Adipocyte (in vitro differentiated cells): ENCODE results near the gene SIRPD.

Source experiments
- DNase-seq: peaks from one replicate; pipeline ENCODE4 v3.0.0-alpha.2; 2015; ENCODE audit warnings: low read depth
- H3K27me3 ChIP-seq: replicated peaks from 2 replicates; pipeline ENCODE4 v1.7.0; 2013; ENCODE audit warnings: mild to moderate bottlenecking, low read length, moderate library complexity; ENCODE audit not compliant: control insufficient read depth, insufficient read depth
- H3K36me3 ChIP-seq: 2 replicates; pipeline ENCODE4 v1.7.0; 2013; ENCODE audit warnings: low read length, mild to moderate bottlenecking, moderate library complexity; ENCODE audit not compliant: control insufficient read depth, insufficient read depth, severe bottlenecking
- H3K4me1 ChIP-seq: 2 replicates; pipeline ENCODE4 v1.7.0; 2013; ENCODE audit warnings: mild to moderate bottlenecking, low read length, moderate library complexity; ENCODE audit not compliant: control insufficient read depth, insufficient read depth
- H3K4me3 ChIP-seq: 2 replicates; pipeline ENCODE4 v1.7.0; 2013; ENCODE audit warnings: mild to moderate bottlenecking, low read length, moderate library complexity
- H3K9ac ChIP-seq: 2 replicates; pipeline ENCODE4 v1.7.0; 2013; ENCODE audit warnings: mild to moderate bottlenecking, low read length, moderate library complexity
- H3K9me3 ChIP-seq: 2 replicates; pipeline ENCODE4 v1.7.0; 2013; ENCODE audit warnings: mild to moderate bottlenecking, low read length, moderate library complexity; ENCODE audit not compliant: control insufficient read depth

Gene SIRPD

GRCh38 chr20:1493536-1493935 lies 64.0 kb downstream of the SIRPD start:
- H3K9me3 ChIP-seq = peaks cover 4% of the 10 kb centered on the region
- H3K36me3 ChIP-seq = no peaks in the 10 kb centered on the region
- peaks cover 12% of the 10 kb centered on the region for H3K27me3 ChIP-seq
- H3K4me1 ChIP-seq = peaks cover 28% of the 10 kb centered on the region
- DNase-seq = no peak
- H3K9ac ChIP-seq = no peak overlapping the region
- H3K4me3 ChIP-seq = no peak overlapping the region

DNA sequence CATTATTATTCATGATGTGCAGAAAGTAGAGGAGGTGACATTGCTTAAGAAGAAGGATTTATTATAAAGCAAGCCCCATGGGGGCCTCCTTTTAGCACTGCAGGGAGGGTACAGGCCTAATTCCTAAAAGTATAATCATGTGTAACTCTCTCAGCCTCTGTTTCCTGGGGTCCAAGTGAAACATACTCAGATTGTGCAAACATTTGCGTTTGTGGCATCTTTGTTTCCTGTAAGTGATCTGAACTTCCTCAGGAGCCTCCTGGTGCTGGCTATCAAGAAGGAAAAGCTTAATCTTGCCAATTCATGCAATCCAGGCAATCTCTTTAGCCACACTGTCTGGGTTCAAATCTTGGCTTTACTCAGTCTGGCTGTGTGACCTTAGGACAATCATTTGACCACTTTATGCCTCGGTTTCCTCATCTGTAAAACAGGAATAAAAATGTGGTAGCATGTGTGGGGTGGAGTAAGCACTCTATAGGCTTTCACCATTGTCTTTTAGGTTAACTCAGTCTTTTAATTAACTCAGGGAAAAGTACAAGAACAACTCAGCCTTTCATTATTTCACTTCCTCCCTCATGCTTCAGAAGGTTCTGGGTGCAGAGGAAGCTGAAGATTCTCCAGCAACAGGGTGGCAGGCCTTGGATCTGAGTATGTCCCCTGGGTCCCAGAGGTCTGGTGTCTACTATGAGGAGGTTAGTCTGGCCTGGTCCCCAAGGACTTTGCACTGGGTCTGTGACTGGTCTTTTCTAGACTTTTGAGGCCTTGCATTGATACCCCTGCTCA lies 65.5 kb downstream of the SIRPD start:
- Histone ChIP-seq H3K4me3 (no peak overlapping the region), H3K9me3 (peaks cover 2% of the 10 kb centered on the region), H3K27me3 (peaks cover 12% of the 10 kb centered on the region), H3K36me3 (no peaks in the 10 kb centered on the region), H3K9ac (no peak overlapping the region), H3K4me1 (peaks cover 28% of the 10 kb centered on the region)
- DNase-seq = no peak

- Histone ChIP-seq H3K36me3 (no peaks in the 10 kb centered on the region), H3K4me1 (peaks cover 28% of the 10 kb centered on the region), H3K27me3 (peaks cover 12% of the 10 kb centered on the region), H3K9me3 (no peaks in the 10 kb centered on the region), H3K9ac (no peak within 1 kb of the TSS), H3K4me3 (no peak within 1 kb of the TSS)
- no peak for DNase-seq
Measured at GRCh38 chr20:1491281-1491840, 66.1 kb downstream of the SIRPD start, which contains the start of gene SIRPB2. TSS of gene SIRPB2 (minus strand) at chr20:1491420. CDS start at chr20:1491359, 61 bp downstream.

DNA sequence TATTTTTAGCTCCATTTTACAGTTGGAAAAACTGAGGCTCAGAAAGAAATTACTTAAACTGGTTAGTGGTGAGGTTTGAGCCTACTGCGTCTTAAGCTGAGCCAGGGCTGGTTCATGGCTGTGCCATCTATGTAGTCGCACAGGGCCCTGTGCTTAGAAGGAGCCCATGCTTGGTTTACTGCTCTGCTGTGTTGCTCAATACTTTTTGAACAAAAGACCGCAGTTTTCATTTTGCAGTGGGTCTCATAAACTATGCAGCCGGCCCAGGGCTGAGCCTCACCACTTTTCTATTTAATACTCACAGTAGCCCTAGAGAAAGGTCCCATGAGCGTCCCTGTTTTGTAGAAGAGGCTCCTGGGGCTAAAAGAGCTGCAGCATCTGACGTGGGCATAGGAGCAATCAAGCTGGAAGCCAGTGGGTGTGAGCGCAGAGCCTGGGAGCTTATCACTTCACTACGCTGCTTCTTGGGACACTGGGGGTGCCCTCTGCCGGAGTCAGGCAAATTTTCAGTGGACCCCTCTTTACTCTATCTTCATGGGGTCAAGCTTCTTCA lies 66.8 kb downstream of the SIRPD start:
- peaks cover 12% of the 10 kb centered on the region for H3K27me3 ChIP-seq
- peaks cover 28% of the 10 kb centered on the region for H3K4me1 ChIP-seq
- H3K9me3 ChIP-seq = no peaks in the 10 kb centered on the region
- no peak overlapping the region for H3K4me3 ChIP-seq
- no peak for DNase-seq
- H3K9ac ChIP-seq = no peak overlapping the region
- H3K36me3 ChIP-seq = no peaks in the 10 kb centered on the region

DNA sequence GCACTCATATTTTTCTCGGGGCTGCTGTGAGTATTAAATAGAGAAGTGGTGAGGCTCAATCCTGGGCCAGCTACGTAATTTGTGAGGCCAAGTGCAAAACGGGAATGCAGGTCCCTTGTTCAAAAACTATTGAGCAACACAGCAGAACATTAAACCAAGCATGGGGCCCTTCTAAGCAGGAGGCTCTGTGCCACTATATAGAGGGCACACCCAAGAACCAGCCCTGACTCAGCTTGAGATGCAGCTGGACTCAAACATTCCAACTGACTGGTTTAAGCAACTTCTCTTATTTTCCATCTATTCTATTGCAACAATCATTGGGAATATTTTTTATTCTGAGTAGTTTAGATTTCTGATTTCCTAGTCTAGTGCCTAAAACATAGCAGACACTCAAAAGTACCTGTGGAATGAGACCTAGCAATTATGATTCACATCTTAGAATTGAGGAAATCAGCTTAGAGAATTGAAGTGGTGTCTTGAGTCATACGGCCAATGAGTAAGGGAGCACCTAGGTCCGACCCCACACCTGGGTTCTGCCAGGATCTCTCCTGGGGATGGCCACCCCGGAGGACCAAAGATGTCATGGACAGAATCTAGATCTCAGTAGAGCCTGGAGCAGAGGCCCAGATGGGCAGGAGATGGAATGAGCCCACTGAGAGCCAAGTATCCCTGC lies 67.6 kb downstream of the SIRPD start:
- H3K9me3 ChIP-seq = no peaks in the 10 kb centered on the region
- no peak overlapping the region for H3K4me3 ChIP-seq
- peaks cover 9% of the 10 kb centered on the region for H3K27me3 ChIP-seq
- peak; percentile 78 for DNase-seq
- H3K9ac ChIP-seq = no peak overlapping the region
- H3K36me3 ChIP-seq = no peaks in the 10 kb centered on the region
- H3K4me1 ChIP-seq = peaks cover 28% of the 10 kb centered on the region

DNA sequence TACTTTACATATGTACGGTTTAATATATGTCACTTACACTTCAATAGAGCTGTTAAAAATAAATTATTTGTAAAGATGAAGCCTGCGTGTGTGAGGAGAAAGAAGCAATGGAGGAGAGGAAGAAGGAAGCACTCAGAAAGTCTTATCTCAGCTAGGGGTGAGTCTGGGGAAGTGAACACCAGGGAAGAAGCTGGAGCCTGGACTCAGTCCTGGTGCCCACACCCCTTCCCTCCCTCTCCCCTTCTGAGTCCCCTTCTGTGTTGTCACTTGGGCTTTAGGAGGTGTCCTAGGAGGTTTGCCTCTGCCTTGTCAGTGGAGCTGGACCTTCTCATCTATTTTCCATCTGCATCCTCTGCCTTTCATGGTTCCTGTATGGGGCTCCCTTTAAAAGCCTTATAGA lies 68.2 kb downstream of the SIRPD start:
- no peak overlapping the region for H3K9ac ChIP-seq
- no peak for DNase-seq
- H3K27me3 ChIP-seq = peaks cover 4% of the 10 kb centered on the region
- no peaks in the 10 kb centered on the region for H3K36me3 ChIP-seq
- no peaks in the 10 kb centered on the region for H3K9me3 ChIP-seq
- H3K4me3 ChIP-seq = no peak overlapping the region
- peaks cover 28% of the 10 kb centered on the region for H3K4me1 ChIP-seq

- no peak for DNase-seq
- Histone ChIP-seq H3K4me1 (peaks cover 23% of the 10 kb centered on the region), H3K4me3 (no peak overlapping the region), H3K27me3 (peaks cover 2% of the 10 kb centered on the region), H3K36me3 (no peaks in the 10 kb centered on the region), H3K9ac (no peak overlapping the region), H3K9me3 (no peaks in the 10 kb centered on the region)
Measured at GRCh38 chr20:1486566-1486965, 70.9 kb downstream of the SIRPD start.

DNA sequence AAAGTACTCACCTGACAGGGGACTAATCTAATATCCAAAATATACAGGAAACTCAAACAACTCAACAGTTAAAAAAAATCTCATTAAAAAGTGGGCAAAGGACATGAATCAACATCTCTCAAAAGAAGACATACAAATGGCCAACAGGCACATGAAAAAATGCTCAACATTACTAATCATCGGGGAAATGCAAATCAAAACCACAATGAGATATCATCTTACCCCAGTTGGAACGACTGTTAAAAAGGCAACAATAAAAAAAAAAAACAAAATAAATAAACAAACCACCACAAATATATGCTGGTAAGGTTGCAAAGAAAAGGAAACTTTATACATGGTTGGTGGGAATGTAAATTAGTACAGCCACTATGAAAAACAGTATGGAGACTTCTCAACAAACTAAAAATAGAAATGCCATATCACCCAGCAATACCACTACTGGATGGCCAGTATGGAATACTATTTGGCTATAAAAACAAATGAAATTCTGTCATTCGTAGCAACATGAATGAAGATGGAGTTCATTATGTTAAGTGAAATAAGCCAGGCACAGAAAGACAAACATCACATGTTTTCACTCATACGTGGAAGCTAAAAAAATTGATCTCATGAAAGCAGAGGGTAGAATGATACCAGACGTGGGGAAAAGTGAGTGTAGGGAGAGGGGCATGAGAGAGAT lies 72.9 kb downstream of the SIRPD start:
- peaks cover 6% of the 10 kb centered on the region for H3K27me3 ChIP-seq
- DNase-seq = peak; percentile 21
- H3K9me3 ChIP-seq = no peaks in the 10 kb centered on the region
- H3K9ac ChIP-seq = no peak overlapping the region
- H3K4me3 ChIP-seq = no peak overlapping the region
- H3K36me3 ChIP-seq = no peaks in the 10 kb centered on the region
- peaks cover 4% of the 10 kb centered on the region for H3K4me1 ChIP-seq
